PC-9 (cell line): ENCODE data around the gene TSFM.

Source experiments
- EZH2 ChIP-seq: fragments of 200-600 bp; sonication (generic); IDR thresholded peaks from 2 replicates; pipeline ENCODE4 v1.8.0; 2017; ENCODE audit warnings: antibody characterized with exemption, low read depth
- TF ChIP-seq, protein P1 (sequence below): fragments of 200-600 bp; sonication (generic); conservative IDR thresholded peaks from 2 replicates; pipeline ENCODE4 v1.6.1; 2017; ENCODE audit warnings: mixed run types, antibody characterized with exemption, mild to moderate bottlenecking, moderate library complexity

DNA sequence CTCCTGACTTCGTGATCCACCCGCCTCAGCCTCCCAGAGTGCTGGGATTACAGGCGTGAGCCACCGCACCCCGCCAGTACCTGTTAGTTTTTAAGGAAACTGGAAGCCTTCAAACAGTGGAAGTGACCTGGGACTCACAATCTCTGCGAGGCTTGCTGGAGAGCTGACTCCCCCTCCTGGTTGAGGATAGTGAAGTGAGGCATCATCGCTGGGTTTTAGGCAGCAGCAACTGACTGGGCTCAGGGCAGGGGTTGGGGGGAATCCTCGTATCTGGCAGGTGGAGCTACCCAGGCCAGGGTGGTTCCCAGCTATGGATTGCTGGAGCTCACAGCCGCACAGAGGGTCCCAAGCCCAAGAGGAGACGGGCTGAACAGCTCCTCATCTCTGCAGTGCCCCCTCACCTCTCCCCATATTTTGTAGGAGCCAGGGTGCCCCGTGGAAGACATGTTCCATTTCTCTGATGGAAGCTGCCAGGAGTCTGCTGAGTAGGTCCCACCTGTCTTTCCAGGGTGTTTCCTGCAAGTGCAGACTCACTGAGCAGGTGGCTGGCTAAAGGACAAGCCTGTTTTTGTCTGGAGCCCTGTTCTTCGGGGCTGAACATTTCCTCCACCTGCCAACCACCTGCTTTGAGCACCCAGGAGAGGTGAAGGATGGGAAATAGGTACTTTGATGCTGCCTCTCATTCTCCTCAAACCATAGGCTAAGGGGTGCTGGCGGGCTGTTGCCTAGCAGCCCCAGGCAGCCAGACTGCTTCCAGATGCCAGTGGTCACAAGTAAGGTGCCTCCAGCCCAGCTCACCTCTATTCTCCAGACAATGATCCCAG, 32.8 kb downstream of the TSFM start:
- TF ChIP-seq, protein P1, sequence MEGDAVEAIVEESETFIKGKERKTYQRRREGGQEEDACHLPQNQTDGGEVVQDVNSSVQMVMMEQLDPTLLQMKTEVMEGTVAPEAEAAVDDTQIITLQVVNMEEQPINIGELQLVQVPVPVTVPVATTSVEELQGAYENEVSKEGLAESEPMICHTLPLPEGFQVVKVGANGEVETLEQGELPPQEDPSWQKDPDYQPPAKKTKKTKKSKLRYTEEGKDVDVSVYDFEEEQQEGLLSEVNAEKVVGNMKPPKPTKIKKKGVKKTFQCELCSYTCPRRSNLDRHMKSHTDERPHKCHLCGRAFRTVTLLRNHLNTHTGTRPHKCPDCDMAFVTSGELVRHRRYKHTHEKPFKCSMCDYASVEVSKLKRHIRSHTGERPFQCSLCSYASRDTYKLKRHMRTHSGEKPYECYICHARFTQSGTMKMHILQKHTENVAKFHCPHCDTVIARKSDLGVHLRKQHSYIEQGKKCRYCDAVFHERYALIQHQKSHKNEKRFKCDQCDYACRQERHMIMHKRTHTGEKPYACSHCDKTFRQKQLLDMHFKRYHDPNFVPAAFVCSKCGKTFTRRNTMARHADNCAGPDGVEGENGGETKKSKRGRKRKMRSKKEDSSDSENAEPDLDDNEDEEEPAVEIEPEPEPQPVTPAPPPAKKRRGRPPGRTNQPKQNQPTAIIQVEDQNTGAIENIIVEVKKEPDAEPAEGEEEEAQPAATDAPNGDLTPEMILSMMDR, result no peak
- no peak for TF ChIP-seq EZH2
